Bronchial epithelial cell (primary cell): ENCODE data around the gene AIPL1. TPM values are rescaled to one million over a fixed set of nuclear protein-coding genes. Genes with fewer than 3 reads are reported as not detected.
A peak's percentile ranks its signal among the peaks of the same experiment; 100 is the strongest.

Experiments used
- DNase-seq: peaks from one replicate; pipeline ENCODE4 v3.0.0-alpha.2; 2010; ENCODE audit warnings: low read depth
- FAIRE-seq: peaks from 2 replicates; lab custom pipeline; 2011; peaks lifted over from hg19 to GRCh38; lab: Jason Lieb, UNC
- H3K27me3 ChIP-seq: 2 replicates; pipeline ENCODE4 v1.5.1; 2011; ENCODE audit warnings: low read length; ENCODE audit not compliant: control insufficient read depth, insufficient read depth
- H3K36me3 ChIP-seq: 2 replicates; pipeline ENCODE4 v1.5.1; 2011; ENCODE audit warnings: low read length; ENCODE audit not compliant: control insufficient read depth, insufficient read depth
- H3K4me3 ChIP-seq: 2 replicates; pipeline ENCODE4 v1.5.1; 2011; ENCODE audit warnings: mild to moderate bottlenecking, low read depth, low read length, control low read depth
- total RNA-seq: library from RNA; depleted of rRNA; stranded (reverse); fragments of >200 nt; gene quantifications from 2 replicates; pipeline ENCODE4 v1.2.1, GENCODE V29; 2014
- TF ChIP-seq, protein P1 (sequence below): IDR thresholded peaks from 2 replicates; pipeline ENCODE4 v1.5.1; 2011; ENCODE audit warnings: mild to moderate bottlenecking, moderate library complexity, low read length, control low read depth, inconsistent platforms; ENCODE audit not compliant: insufficient read depth, severe bottlenecking

AIPL1 gene
- total RNA-seq, 1 donor from 2014 or later: not detected

DNA sequence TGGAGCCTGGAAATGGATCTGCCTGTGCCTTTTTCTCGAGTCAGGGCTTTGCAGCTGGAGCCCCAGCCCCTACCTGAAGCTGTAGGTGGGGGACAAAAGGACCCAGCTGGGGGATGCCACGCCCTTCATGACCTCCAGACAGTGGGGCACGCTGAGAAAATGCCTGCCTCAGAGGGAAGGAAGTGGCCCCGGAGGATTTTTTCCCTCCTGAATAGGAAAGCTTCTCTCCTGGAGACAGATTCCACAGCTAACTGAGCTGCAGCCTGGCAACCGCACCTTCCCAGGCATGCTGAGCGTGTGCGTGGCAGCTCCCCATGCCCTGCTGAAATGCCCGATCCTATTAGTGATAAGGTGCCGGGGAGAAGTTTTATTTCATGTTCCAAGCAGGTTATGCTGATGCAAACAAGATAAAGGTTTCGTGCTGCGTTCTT is 58.0 kb downstream of the AIPL1 start:
- FAIRE-seq (no peak), DNase-seq (no peak)
- Histone ChIP-seq H3K36me3 (no peaks in the 10 kb centered on the region), H3K4me3 (no peak overlapping the region), H3K27me3 (no peaks in the 10 kb centered on the region)
- TF ChIP-seq, protein P1, sequence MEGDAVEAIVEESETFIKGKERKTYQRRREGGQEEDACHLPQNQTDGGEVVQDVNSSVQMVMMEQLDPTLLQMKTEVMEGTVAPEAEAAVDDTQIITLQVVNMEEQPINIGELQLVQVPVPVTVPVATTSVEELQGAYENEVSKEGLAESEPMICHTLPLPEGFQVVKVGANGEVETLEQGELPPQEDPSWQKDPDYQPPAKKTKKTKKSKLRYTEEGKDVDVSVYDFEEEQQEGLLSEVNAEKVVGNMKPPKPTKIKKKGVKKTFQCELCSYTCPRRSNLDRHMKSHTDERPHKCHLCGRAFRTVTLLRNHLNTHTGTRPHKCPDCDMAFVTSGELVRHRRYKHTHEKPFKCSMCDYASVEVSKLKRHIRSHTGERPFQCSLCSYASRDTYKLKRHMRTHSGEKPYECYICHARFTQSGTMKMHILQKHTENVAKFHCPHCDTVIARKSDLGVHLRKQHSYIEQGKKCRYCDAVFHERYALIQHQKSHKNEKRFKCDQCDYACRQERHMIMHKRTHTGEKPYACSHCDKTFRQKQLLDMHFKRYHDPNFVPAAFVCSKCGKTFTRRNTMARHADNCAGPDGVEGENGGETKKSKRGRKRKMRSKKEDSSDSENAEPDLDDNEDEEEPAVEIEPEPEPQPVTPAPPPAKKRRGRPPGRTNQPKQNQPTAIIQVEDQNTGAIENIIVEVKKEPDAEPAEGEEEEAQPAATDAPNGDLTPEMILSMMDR: no peak

- TF ChIP-seq, protein P1: no peak
- no peaks in the 10 kb centered on the region for H3K27me3 ChIP-seq
- H3K4me3 ChIP-seq: no peak overlapping the region
- H3K36me3 ChIP-seq: no peaks in the 10 kb centered on the region
- DNase-seq (peak; percentile 85), FAIRE-seq (no peak)
These were observed 60.1 kb downstream of the AIPL1 start for GRCh38 chr17:6374761-6375312.

GRCh38 chr17:6374271-6374691 is 60.6 kb downstream of the AIPL1 start:
- TF ChIP-seq, protein P1: no peak
- H3K36me3 ChIP-seq: no peaks in the 10 kb centered on the region
- no peak overlapping the region for H3K4me3 ChIP-seq
- peak; percentile 87 for DNase-seq
- peak; percentile 90 for FAIRE-seq
- no peaks in the 10 kb centered on the region for H3K27me3 ChIP-seq

Other genes starting within 250 kb of the AIPL1 start
- 0.13 and 0.26 TPM in 2 replicates for gene PIMREG, start 9.3 kb upstream of the AIPL1 start, total RNA-seq
- gene PITPNM3, start 121.4 kb upstream of the AIPL1 start, total RNA-seq: 25.0 and 42.9 TPM in 2 replicates
- gene KIAA0753, start 205.6 kb upstream of the AIPL1 start, total RNA-seq: 6.6 and 9.2 TPM in 2 replicates
- gene TXNDC17, start 205.9 kb upstream of the AIPL1 start, total RNA-seq: 222 and 317 TPM in 2 replicates
- 11.1 and 11.6 TPM in 2 replicates for gene MED31, start 216.5 kb upstream of the AIPL1 start, total RNA-seq
- 0.13 and 0.53 TPM in 2 replicates for gene C17orf100, start 216.6 kb upstream of the AIPL1 start, total RNA-seq